C4-2B (cell line): Measurements from ENCODE around the gene NEMF.
"Not testable (repeated sequence)": the region's sequence is repeated elsewhere in the genome, so short reads cannot be mapped to it uniquely, and the experiment has no call there.

Experiments used
- H3K27ac ChIP-seq: fragments of 450-650 bp; 2 replicates; pipeline ENCODE4 v1.5.1; 2017
- CTCF ChIP-seq: fragments of 450-650 bp; conservative IDR thresholded peaks from 2 replicates; pipeline ENCODE4 v1.5.1; 2017; ENCODE audit warnings: mild to moderate bottlenecking
- ZFX ChIP-seq: fragments of 450-650 bp; IDR thresholded peaks from 2 replicates; pipeline ENCODE4 v1.6.1; 2017

The NEMF gene

DNA sequence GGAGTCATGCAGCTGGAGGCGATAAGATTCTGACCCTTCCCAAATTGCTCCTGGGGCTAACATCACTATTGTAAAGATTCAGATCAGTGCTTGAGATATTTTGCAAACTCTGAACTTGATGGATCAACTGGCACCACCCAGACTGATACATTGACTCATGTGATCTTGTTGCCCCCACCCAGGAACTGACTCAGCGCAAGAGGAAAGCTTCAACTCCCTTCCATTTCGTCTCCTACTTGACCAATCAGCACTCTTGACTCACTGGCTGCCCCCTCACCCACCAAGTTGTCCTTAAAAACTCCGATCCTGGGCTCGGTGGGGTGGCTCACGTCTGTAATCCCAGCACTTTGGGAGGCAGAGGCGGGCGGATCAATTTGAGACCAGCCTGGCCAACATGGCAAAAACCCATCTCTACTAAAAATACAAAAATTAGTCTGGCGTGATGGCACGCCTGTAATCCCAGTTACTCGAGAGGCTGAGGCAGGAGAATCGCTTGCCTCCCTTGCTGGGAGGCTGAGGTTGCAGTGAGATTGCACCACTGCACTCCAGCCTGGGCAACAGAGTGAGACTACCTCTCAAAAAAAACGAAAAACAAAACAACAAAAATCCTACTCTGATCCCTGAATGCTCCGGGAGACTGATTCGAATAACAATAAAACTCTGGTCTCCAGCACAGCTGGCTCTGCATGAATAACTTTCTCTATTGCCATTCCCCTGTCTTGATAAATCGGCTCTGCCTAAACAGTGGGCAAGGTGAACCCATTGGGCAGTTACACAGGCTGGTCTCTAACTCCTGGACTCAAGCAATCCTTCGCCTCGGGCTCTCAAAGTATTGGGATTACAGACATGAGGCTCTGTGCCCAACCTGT, 30.5 kb upstream of the NEMF start:
- TF ChIP-seq CTCF = no peak
- no peak overlapping the region for H3K27ac ChIP-seq

DNA sequence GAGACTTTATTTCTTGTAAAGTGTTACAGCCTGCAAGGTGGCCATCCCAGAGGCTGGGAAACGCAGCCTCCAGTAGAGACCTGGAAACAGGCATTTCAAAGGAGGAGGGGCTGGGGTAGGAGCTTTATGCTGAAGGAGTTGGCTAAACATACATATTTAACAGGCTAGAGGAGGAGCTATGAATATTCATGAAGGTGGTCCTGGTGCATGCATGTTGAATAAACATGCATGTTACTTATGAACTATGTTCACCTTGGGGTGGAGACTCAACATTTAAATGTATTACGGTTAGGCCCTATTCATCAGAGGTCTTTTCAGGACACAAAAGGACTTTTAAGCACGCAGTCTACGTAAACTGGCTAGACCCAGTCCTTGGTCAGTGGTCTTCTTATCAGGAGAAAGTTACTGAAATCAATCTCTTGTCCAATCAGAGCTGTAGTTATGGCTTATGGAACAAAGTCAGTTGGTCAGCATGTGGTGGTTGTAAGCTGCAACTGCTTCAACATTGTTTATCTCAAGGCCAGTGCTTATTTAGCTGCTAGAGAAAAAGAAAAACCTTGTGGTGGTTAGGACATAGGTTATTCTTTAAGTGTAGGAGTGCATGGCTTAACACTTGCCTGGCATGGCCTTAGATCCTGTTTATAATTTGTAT, 28.9 kb upstream of the NEMF start:
- no peak overlapping the region for H3K27ac ChIP-seq
- no peak for TF ChIP-seq ZFX
- no peak for TF ChIP-seq CTCF

GRCh38 chr14:49880267-49881064, 27.9 kb upstream of the NEMF start:
- TF ChIP-seq ZFX (no peak), CTCF (no peak; the same call in 1 of the 2 replicates)

DNA sequence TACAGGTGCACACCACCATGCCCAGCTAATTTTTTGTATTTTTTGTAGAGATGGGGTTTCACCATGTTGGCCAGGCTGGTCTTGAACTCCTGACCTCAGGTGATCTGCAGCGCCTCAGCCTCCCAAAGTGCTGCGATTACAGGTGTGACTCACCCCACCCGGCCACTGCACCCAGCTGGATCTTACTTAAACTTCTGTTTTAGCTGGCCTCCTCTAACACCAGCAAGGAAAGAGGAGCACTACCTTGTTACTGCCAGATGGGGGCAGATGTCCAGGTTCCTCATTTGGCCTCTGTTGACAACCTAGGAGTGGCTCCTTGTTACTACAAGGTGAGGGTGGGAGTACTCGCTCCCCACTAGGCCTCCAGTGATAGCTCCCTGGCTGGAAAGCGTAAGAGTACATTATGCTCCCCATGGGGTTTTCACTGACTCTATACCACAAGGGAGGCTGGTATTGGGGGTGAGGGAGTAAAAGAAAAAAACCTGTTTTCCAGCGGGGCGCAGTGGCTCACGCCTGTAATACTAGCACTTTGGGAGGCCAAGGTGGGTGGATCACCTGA, 27.1 kb upstream of the NEMF start:
- H3K27ac ChIP-seq = no peak overlapping the region
- TF ChIP-seq CTCF = peak; percentile 82
- TF ChIP-seq ZFX = no peak

More at GRCh38 chr14:49880267-49881064, 27.9 kb upstream of the NEMF start:
- H3K27ac ChIP-seq = no peak overlapping the region

DNA sequence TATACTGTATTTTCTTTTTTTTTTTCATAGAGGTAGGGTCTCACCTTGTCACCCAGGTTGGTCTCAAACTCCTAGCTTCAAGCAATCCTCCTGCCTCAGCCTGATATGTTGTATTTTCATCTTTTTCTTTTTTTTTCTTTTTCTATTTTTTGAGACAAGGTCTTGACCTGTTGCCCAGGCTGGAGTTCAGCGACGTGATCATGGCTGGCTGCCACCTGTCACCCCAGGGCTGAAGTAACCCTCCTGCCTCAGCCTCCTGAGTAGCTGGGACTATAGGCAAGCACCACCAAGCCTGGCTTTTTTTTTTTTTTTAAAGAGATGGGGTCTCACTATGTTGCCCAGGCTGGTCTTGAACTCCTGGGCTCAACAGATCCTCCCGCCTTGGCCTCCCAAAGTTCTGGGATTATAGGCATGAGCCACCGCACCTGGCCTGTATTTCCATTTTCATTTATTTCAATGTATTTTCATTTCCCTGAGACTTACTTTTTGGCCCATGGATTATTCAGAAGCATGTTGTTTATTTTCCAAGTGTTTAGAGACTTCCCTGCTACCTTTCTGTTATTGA, 24.1 kb upstream of the NEMF start:
- no peak for TF ChIP-seq CTCF
- no peak for TF ChIP-seq ZFX
- H3K27ac ChIP-seq = no peak overlapping the region

DNA sequence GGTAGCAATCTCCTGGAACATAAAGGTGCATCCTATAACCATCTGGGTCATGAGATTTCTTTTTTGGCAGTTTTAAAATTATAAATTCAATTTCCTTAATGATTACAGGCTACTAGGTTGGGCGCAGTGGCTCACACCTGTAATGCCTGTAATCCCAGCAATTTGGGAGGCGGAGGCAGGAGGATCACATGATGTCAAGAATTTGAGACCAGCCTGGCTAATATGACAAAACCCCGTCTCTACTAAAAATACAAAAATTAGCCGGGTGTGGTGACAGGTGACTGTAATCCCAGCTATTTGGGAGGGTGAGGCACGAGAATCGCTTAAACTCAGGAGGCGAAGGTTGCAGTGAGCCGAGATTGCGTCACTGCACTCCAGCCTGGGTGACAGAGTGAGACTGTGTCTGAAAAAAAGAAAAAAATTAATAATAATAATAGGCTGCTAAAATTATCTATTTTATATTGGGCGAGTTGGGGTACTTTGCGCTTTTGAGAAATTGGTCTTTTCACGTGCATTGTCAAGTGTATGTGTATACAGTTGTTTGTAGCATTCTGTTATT, 23.1 kb upstream of the NEMF start:
- TF ChIP-seq ZFX (no peak), CTCF (no peak)
- H3K27ac ChIP-seq = no peak overlapping the region

DNA sequence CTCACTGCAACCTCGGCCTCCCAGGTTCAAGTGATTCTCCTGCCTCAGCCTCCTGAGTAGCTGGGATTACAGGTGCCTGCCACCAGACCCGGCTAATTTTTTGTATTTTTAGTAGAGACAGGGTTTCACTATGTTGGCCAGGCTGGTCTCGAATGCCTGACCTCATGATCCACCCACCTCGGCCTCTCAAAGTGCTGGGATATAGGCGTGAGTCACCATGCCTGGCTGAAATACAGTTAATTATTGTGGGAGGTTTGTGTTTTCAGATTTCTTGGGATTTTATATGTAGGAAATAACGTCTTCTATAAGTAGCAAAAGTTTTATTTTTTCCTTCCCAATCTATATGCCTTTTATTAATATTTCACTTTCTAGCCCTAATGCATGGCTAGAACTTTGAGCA, 21.0 kb upstream of the NEMF start:
- not testable (repeated sequence) for H3K27ac ChIP-seq
